HG02763 (cell line): ENCODE results near the gene YES1.

Experiments
- ATAC-seq: cut with Tn5 transposase; IDR thresholded peaks from one replicate; pipeline ENCODE4 v1.9.1; 2021; ENCODE audit warnings: mild to moderate bottlenecking, moderate library complexity; ENCODE audit not compliant: unreplicated experiment

The YES1 gene

GRCh38 chr18:811892-812375, at the start of gene YES1:
YES1 (minus strand) TSS chr18:812242; CDS start chr18:756827, 55,415 bp downstream.
- peak; percentile 55 for ATAC-seq

DNA sequence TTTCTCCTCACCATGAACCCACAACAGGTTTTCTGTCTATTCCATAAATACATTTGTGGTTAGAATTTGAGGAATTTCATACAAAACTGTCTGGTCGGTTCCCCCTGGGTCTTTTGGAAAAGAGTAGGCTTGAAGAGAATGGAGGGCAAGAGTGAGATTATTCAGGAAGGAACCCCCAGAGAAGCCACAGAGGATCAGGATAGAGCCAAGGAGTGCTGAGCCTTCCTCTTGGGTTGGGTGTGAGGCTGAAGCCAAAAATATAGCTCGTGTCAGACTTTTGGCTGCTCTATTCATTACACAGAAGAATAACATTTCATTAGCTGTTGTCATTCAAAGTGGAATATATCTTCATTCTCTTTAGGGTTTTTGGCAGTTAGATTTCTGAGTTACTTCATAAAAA, 45.9 kb upstream of the YES1 start:
- no peak for ATAC-seq

DNA sequence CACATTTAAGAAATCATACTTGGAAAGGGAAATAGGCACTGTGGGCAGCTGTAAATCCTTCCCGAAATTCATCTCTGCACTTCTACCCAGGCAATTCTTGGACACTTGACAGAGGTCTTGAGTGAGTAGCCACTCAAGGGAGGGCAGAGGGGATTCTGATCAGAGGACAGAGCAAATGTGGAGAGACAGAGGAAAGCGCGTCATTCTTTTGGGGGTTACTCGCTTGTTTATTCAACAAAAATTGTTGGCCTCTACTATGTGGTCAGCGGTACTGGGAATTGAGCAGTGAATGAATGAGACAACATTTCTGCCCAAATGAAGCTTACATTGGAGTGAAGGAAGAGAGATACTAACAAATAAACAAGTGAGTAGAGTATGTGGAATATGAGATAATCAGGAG, 41.4 kb upstream of the YES1 start:
- ATAC-seq: no peak

- ATAC-seq: no peak
These were observed 38.9 kb upstream of the YES1 start for GRCh38 chr18:850960-851359.

GRCh38 chr18:849021-849420, 37.0 kb upstream of the YES1 start:
- ATAC-seq: no peak

- no peak for ATAC-seq
These were observed 36.2 kb upstream of the YES1 start for GRCh38 chr18:848062-848861.

GRCh38 chr18:845152-845819, 33.2 kb upstream of the YES1 start:
- ATAC-seq: no peak

DNA sequence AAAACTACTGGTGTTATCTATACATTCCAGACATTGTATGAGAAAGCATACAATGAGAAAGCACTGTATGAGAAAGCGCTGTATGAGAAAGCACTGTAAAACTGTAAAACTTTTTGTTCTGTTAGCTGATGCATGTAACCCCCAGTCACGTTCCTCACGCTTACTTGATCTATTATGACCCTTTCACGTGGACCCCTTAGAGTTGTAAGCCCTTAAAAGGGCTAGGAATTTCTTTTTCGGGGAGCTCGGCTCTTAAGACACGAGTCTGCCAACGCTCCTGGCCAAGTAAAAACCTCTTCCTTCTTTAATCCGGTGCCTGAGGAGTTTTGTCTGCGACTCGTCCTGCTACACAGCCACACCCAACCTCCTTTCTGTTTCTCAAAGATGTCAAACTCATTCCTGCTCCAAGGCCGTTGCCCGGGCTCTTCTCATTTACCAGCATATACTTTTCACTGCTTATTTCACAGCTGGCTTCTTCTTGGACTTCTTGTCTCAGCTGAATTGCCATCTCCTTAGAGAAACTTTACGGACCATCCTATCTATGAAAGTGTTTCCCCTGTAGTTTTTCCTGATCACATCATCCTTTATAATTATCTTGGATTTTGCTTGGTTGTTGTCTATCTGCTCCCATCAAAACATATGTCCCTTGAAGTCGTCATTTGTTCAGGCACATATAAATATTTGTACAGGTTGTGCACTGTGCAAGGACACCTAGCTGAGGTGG, 29.8 kb upstream of the YES1 start:
- ATAC-seq: no peak

- ATAC-seq: no peak
These were observed 28.5 kb upstream of the YES1 start for GRCh38 chr18:840516-840915.

GRCh38 chr18:840023-840408, 28.0 kb upstream of the YES1 start:
- no peak for ATAC-seq

- ATAC-seq: peak; percentile 95
These were observed 27.4 kb upstream of the YES1 start for GRCh38 chr18:839224-840022.

DNA sequence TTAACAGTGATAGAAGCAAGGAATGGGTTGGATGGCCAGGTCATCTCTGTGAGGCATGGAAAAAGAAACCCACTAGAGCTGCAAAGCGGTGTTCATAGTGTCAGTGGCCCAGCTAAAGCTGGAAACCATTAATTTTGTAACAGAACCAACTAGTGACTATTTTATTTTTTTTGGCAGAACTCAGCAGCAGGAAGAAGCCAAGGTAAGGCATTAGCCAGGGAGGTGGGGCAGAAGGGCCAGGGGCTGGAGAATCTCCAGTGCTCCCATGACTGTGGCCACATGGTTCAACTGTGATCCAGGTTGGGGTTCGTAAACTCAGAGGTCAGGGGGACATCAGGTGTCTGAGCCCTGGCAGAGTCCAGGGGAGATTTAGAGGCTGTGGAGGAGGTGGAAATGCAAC, 25.9 kb upstream of the YES1 start:
- no peak for ATAC-seq

- ATAC-seq: no peak
These were observed 22.2 kb upstream of the YES1 start for GRCh38 chr18:834082-834720.

DNA sequence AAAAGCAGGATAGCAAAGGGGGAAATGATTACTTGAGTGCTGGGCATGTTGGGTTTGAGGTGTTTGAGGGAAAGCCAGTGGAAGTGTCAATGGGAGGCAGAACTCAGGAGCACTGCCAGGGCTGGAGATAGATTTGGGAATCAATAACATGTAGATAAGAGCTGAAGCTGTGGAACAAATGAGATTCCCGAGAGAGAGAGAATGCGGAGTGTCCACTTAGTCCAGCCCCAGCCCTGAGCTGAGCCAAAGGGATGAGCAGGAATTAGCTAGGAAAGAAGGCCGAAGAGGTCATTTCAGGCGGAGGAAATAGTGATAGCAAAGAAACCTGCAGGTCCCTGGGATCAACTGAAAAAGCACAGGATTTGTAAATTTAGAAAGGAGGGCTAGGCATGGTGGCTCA, 21.2 kb upstream of the YES1 start:
- ATAC-seq: no peak

DNA sequence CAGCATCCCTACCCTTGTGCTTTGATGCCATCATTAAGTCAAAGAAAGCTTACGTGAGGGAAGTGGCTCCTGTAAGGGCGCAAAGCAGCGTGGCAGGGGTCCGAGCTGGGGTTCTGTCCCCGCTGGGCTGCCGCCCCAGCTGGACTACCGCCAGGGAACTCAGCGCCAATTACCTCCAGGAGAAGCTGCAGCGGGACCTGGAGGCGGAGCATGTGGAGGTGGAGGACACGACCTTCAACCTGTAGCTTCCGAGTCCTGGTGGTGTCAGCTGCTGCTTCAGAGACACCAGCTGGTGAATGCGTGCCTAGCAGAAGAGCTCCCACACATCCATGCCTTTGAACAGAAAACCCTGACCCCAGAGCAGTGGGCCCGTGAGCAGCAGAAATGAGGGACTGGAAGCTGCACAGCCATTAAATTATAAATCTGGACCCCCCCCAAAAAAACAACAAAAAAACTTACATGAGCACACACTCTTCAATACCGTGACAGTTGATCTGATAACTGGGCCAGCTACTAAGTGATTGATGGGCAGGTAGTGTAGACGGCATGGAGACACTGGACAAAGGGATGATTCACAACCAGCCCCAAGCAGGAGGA, 20.1 kb upstream of the YES1 start:
- no peak for ATAC-seq

GRCh38 chr18:830315-830901, 18.4 kb upstream of the YES1 start:
- peak; percentile 47 for ATAC-seq

DNA sequence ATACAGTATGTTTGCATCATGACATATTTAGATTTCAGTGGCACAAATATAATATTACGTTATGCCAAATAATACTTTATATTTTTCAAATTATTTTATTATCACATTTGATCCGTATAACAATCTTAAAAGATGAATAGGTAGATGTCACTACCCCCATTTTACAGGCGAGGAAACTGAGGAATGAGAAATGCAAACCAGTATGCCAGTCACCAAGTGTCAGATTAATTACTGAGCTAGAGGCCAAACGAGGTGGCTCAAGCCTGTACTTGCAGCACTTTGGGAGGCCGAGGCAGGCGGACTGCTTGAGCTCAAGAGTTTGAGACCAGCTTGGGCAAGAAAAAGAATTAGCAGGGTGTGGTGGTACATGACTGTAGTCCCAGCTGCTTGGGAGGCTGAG, 17.4 kb upstream of the YES1 start:
- no peak for ATAC-seq

DNA sequence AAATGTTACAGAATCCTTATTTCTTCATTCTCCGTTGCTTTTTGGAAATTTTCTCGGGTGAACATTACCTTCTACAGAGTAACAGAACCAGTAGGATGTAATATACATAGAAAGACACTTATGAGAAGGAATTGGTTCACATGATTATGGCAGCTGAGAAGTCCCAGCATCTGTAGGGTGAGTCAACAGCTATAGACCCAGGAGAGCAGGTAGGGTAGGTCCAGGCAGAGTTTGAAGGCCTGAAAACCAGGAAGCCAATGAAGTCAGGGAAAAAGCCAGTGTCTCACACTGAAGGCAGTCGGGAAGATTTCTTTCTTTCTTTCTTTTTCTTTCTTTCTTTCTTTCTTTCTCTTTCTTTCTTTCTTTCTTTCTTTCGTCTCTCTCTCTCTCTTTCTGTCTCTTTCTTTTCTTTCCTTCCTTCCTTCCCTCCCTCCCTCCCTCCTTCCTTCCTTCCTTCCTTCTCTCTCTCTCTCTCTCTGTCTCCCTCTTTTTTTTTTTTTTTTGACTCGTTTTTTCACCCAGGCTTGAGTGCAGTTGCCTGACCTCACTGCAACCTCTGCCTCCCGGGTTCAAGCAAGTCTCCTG, 15.1 kb upstream of the YES1 start:
- ATAC-seq: no peak

GRCh38 chr18:825891-826585, 14.0 kb upstream of the YES1 start:
- ATAC-seq: no peak
